CD4-positive, alpha-beta T cell treated with Interferon gamma for 1 hour (primary cell): ENCODE results near the gene KLHL36.
"Not testable (repeated sequence)": the region's sequence is repeated elsewhere in the genome, so short reads cannot be mapped to it uniquely, and the experiment has no call there.

Experiments used
- DNase-seq: peaks from one replicate; pipeline ENCODE4 v3.0.0-alpha.2; 2020

The KLHL36 gene

GRCh38 chr16:84673561-84673960, 25.2 kb downstream of the KLHL36 start:
- DNase-seq = no peak

GRCh38 chr16:84675423-84675822, 27.1 kb downstream of the KLHL36 start:
- no peak for DNase-seq

GRCh38 chr16:84675884-84676283, 27.6 kb downstream of the KLHL36 start:
- no peak for DNase-seq

- DNase-seq = no peak
Observed at GRCh38 chr16:84677017-84677803, 28.9 kb downstream of the KLHL36 start.

GRCh38 chr16:84677849-84678248, 29.5 kb downstream of the KLHL36 start:
- DNase-seq = no peak

GRCh38 chr16:84678541-84678940, 30.2 kb downstream of the KLHL36 start:
- DNase-seq = no peak

- no peak for DNase-seq
Observed at GRCh38 chr16:84680165-84680842, 32.0 kb downstream of the KLHL36 start.

GRCh38 chr16:84680843-84681629, 32.7 kb downstream of the KLHL36 start:
- DNase-seq = no peak

GRCh38 chr16:84683691-84684591, 35.6 kb downstream of the KLHL36 start:
- DNase-seq = no peak

- DNase-seq = no peak
Observed at GRCh38 chr16:84684592-84684965, 36.3 kb downstream of the KLHL36 start.

- DNase-seq = no peak
Observed at GRCh38 chr16:84685210-84685609, 36.9 kb downstream of the KLHL36 start.

GRCh38 chr16:84686707-84687298, 38.5 kb downstream of the KLHL36 start:
- no peak for DNase-seq

GRCh38 chr16:84687715-84688114, 39.4 kb downstream of the KLHL36 start:
- DNase-seq = peak; percentile 18

GRCh38 chr16:84688163-84688562, 39.9 kb downstream of the KLHL36 start:
- DNase-seq = not testable (repeated sequence)

GRCh38 chr16:84689111-84689510, 40.8 kb downstream of the KLHL36 start:
- no peak for DNase-seq

GRCh38 chr16:84690088-84690819, 41.9 kb downstream of the KLHL36 start:
- DNase-seq = no peak

GRCh38 chr16:84692451-84693214, 44.3 kb downstream of the KLHL36 start:
- DNase-seq = no peak

GRCh38 chr16:84693869-84694268, 45.6 kb downstream of the KLHL36 start:
- not testable (repeated sequence) for DNase-seq

GRCh38 chr16:84694980-84695379, 46.7 kb downstream of the KLHL36 start:
- no peak for DNase-seq

GRCh38 chr16:84699147-84699711, 50.9 kb downstream of the KLHL36 start:
- DNase-seq = no peak
